GM19328 (cell line): ENCODE results near the gene ZNF629.
"Not testable (repeated sequence)": the region's sequence is repeated elsewhere in the genome, so short reads cannot be mapped to it uniquely, and the experiment has no call there.

Experiments used
- ATAC-seq: cut with Tn5 transposase; IDR thresholded peaks from one replicate; pipeline ENCODE4 v1.9.1; 2021; ENCODE audit warnings: mild to moderate bottlenecking, moderate library complexity; ENCODE audit not compliant: unreplicated experiment

The ZNF629 gene

GRCh38 chr16:30786936-30787612 is at the start of gene ZNF629:
TSS of gene ZNF629 (minus strand) at chr16:30787205. CDS start at chr16:30784482, 2,723 bp downstream.
- no peak for ATAC-seq

DNA sequence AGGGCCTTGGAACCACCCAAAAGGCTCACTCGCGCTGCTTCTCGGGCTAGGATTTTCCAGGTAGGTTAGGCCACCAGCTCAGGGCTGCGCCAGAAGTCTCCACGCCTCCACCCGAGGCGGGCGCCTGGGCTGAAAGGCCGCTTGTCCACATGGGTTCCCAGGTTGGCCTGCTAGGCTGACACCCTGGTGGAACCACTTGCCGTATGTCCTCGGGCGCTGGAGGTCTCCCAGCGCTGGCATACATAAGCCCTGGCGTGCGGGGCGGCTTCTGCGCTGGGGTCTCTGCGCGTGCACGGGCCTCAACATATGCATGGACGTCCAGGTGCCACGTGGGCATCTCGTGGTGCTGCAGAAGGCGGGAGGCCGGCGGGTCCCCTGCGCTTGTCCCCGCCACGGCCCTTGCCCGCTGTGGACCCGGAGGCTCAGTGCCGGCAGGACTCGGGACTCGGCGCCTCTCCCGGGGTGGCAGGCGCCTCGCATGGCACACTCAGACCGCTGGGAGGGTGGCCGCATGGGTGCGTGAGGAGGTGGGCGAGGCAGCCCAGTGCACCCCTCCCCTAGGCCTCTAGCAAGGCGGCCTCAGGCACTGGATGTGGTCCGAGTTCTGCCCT is 47.2 kb upstream of the ZNF629 start:
- ATAC-seq = no peak

DNA sequence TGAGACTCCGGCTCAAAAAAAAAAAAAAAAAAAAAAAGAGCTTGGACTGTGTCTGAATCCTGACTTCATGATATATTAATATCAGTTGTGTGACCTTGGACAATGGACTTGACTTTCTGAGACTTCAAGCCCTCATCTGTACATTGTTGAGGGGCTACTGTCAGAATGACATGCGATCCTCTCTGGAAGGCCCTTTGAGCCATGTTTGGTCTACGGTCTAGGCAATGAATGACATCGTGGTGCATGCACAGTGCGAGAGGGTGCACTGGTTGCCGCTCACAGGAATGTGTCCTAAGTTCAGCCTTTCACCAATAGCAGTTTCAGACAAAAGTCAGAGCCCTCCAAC is 43.0 kb upstream of the ZNF629 start:
- no peak for ATAC-seq

GRCh38 chr16:30829130-30830071 is 42.4 kb upstream of the ZNF629 start:
- no peak for ATAC-seq

DNA sequence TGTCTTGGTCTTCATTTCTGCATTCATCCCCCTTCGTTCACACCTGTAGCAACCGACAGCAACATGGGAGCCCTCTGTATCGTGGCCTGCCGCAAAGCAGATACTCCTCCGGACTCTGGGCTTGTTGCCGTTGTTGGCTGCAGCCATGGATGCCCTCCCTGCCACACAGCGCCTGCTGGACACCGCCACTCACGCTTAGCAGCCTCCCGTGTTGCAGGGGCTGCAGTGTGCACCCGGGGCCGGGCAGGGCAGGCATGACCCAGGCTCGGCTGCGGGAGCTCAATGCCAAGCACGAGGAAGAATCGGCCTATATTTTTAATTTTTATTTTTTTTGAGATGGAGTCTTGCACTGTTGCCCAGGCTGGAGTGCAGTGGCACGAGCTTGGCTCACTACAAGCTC is 34.9 kb upstream of the ZNF629 start:
- no peak for ATAC-seq

DNA sequence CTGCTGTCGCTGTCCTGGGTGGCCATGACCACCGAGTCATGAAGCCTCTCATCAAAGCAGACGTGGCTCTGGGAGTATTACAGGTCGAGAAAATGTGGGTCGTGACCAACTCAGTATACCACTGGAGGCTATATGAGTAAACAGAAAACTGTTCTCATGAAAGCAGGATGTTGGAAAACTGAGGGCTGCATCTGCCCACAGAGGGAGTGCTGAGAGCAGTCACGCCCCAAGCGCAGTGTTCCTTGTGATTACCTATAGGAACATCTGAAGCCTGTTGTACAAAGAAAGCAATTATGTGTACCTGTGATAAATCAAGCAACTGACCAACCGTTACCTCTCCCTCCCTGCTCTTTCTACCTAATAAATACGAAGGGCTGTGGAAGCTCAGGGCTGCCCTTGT is 34.4 kb upstream of the ZNF629 start:
- ATAC-seq = not testable (repeated sequence)

DNA sequence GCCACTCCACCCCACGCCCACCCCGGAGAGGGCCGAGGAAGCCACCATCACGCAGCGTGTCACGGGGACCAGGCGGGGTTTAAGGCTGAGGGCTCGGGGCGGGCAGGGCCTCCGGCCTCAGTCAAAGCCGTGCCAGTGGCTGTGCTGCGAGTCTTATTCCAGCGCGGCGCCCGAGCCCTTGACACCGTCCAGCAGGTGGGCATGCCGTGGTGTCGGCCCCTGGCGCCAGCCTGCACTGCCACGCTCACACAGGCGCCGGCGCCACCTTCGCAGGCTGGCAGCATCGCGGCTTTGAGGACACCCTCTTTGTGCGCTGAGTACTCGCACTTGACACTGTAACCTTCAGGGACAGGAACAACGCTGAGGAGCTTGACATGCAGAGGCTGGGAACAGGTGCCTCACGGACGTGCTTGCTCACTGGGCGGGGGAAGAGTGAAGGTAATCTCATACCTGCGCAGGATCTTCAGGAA is 34.0 kb upstream of the ZNF629 start:
- ATAC-seq = no peak

DNA sequence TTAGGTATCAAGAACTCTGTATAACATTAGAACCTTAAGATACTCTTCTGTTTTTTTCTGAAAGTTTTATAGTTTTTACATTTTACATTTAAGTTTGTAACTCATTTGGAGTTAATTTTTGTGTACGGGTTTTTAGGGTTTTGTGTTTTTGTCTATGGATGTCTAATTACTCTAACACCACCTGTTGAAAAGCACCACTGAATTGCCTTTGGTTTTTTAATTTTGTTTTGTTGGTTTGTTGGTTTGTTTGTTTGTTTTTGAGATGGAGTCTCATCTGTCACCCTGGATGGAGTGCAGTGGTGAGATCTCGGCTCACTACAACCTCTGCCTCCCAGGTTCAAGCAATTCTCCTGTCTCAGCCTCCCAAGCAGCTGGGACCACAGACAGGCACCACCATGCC is 29.8 kb upstream of the ZNF629 start:
- ATAC-seq = no peak

DNA sequence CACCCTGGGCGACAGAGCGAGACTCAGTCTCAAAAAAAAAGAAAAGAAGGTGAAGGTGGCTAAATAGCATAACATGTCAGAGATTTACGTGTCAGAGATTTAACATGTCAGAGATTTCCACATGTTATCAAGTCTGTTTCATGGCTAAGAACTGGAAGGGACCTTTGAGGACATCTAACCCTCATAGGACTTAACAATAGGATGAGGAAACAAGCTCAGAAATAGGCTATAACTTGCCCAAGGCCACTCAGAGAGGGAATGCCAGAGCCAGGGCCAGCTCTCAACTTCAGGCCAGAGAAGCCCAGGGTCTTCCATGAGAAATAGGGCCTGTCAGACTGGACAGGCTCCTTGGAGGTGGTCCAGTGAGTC is 26.8 kb upstream of the ZNF629 start:
- ATAC-seq = no peak

DNA sequence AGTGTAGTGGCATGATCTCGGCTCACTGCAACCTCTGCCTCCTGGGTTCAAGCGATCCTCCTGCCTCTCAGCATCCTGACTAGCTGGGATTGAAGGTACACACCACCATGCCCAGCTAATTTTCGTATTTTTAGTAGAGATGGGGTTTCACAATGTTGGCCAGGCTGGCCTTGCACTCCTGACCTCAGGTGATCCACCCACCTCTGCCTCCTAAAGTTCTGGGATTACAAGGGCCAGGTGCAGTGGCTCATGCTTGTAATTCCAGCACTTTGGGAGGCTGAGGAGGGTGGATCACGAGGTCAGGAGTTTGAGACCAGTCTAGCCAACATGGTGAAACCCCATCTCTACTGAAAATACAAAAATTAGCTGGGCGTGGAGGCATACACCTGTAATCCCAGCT is 22.7 kb upstream of the ZNF629 start:
- ATAC-seq = not testable (repeated sequence)

DNA sequence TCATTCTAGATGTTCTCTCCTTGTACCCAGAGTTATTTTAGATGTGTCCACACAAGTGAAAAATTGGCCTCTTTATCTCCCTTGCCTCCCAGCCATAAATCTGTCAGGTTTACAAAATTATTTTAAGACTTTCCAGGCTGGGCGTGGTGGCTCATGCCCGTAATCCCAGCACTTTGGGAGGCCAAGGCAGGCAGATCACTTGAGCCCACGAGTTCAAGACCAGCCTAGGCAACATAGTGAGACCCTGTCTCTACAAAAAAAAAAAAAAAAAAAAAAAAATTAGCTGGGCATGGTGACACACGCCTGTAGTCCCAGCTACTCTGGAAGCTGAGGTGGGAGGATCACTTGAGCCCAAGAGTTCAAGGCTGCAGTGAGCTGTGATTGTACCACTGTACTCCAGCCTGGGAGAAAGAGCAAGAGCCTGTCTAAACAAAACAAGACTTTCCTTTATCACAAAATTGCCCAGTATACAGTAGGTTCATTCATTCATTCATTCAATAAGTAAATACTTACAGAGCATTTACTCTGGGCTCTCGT is 22.0 kb upstream of the ZNF629 start:
- not testable (repeated sequence) for ATAC-seq

- ATAC-seq = no peak
These were observed 21.1 kb upstream of the ZNF629 start for GRCh38 chr16:30808146-30808545.

GRCh38 chr16:30805370-30806169 is 18.6 kb upstream of the ZNF629 start:
- no peak for ATAC-seq

GRCh38 chr16:30805056-30805369 is 18.0 kb upstream of the ZNF629 start:
- ATAC-seq = no peak

DNA sequence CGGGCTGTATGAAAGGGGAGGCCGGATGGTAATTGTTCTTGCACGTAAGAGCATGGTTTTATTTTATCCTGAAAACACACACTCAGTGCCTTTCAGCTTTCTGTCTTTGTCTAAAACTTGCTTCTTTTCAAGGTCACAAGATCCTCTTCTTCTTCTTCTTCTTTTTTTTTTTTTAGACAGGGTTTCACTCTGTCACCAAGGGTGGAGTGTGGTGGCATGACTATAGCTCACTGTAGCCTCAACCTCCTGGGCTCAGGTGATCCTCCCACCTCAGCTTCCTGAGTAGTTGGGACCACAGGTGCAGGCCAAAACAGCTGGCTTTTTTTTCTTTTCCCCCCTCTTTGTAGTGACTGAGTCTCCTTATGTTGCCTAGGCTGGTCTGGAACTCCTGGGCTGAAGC is 15.9 kb upstream of the ZNF629 start:
- ATAC-seq = no peak

DNA sequence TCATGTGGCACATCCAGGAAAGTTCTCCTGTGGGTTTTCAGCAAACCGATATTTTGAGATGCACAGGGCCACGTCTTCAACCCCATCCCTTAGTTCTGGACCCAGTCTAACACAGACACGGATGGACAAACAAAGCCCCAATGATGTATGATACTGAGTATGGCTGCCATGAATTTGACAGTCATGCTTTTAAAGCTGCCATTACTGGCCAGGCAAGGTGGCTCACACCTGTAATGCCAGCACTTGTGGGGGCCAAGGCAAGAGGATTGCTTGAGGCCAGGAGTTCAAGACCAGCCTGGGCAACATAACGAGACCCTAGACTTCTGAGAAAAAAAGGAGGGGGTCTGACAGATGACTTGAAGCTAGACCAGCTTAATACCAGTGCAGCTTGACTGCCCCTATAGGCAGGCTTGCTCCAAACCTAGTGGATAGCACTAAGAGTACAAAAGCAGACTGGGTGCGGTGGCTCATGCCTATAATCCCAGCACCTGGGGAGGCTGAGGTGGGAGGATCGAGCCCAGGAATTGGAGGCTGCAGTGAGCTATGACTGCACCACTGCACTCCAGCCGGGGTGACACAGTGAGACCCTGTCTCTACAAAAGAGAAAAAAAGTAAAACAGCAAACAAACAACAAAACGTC is 10.8 kb upstream of the ZNF629 start:
- ATAC-seq = no peak

DNA sequence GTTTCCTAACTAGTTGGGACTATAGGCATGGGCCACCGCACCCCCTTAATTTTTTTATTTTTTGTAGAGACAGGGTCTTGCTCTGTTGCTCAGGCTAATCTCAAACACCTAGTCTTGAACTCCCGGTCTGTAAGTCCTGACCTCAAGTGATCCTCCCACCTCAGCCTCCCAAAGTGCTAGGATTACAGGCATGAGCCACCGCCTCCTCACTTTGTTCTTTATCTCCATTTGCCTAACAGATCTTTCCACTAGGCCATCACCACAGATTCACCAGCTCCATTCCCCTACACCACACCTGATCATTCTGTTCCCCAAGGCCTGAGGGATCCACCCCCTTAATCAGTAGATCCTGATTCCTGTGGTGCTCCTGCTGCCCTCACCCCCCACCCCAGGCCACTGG is 7.6 kb upstream of the ZNF629 start:
- ATAC-seq = no peak

DNA sequence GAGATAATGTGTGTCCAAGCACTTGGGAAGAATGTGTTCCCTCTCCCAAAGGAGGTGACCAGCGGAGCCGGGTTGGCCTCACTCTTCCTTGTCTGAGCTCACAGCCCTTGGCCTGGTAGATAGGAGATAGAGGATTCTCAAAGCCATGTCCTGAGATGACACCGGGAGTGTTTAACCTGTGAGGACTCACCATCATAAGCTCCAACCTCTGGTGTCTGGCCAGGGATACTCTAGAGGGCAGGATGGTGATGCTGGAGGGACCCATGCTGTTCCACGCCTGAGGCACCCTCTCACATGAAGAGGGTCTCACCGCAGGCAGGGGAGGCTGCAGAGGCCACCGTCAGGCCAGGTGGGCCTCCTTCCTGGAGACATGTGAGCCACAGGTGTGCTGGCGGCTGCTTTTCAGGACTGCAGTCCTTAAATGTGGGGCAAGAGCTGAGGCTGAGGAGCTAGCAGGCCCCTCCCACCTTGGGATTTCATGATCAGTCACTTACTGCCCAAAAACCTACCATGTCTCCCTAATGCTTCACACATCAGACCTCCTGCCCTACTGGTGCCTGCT is 6.6 kb upstream of the ZNF629 start:
- no peak for ATAC-seq

DNA sequence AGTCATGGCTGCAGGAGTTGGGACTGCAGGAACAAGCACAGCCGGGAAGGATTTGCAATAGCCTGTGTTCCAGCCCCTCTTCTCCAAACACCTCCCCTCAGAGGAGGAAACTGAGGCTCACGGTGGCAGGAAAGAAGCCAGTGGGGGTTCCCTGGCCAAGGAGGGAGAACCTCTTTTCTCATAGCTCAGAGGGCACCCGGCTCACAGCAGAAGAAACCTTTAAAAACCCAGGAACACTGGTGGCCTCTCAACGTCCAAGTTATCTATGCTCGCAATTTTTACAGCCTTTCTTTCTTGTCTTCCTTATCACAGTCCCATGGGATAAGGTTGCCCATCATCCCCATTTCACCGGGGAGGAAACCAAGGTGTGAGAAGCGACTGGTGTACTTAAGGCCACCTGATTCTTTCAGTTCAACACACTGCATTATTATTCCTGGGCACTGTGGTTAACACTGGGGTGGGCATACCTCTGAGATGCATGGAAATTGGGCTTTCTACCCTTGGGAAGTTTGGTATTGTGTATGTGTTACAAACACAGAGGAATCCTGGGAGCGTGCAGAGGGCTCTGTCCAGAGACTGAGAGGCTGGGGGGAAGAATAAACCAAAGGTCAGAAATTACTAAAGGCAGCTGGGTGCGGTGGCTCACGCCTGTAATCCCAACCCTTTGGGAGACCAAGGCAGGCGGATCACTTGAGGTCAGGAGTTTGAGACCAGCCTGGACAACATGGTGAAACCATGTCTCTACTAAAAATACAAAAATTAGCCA is 791 bp upstream of the ZNF629 start:
- ATAC-seq = no peak
